ENCODE results near the gene EYS. TPM values are rescaled to one million over a fixed set of nuclear protein-coding genes. Genes with fewer than 3 reads are reported as not detected.

EYS gene
- total RNA-seq, 1 donor from 2014 or later = not detected

GRCh38 chr6:64782877-64783276 lies 924.1 kb downstream of the EYS start:
- no peaks in the 10 kb centered on the region for H3K27me3 ChIP-seq
- DNase-seq (ENCODE audit: low spot score in 2 of 2) = no peak
- no peaks in the 10 kb centered on the region for H3K4me1 ChIP-seq
- H3K4me3 ChIP-seq = no peak overlapping the region
- no peak for TF ChIP-seq CTCF (IDR thresholded peaks at IDR 0.05)
- intact Hi-C loops (cut with DNase I) = no loop called here
- no peaks in the 10 kb centered on the region for H3K9me3 ChIP-seq
- H3K36me3 ChIP-seq = no peaks in the 10 kb centered on the region
- H3K27ac ChIP-seq = no peak overlapping the region

- intact Hi-C loops (cut with DNase I) = no loop called here
- Histone ChIP-seq H3K9me3 (no peaks in the 10 kb centered on the region), H3K4me3 (no peak overlapping the region), H3K27ac (no peak overlapping the region), H3K4me1 (no peaks in the 10 kb centered on the region), H3K27me3 (no peaks in the 10 kb centered on the region), H3K36me3 (no peaks in the 10 kb centered on the region)
- no peak for TF ChIP-seq CTCF (IDR thresholded peaks at IDR 0.05)
- DNase-seq (ENCODE audit: low spot score in 2 of 2) = no peak
Observed at GRCh38 chr6:64777941-64778785, 928.9 kb downstream of the EYS start.

- Histone ChIP-seq H3K9me3 (no peaks in the 10 kb centered on the region), H3K27me3 (no peaks in the 10 kb centered on the region), H3K27ac (no peak overlapping the region), H3K4me1 (no peaks in the 10 kb centered on the region), H3K4me3 (no peak overlapping the region), H3K36me3 (no peaks in the 10 kb centered on the region)
- no peak for TF ChIP-seq CTCF (IDR thresholded peaks at IDR 0.05)
- intact Hi-C loops (cut with DNase I) = no loop called here
- no peak for DNase-seq (ENCODE audit: low spot score in 2 of 2)
Observed at GRCh38 chr6:64776359-64776758, 930.7 kb downstream of the EYS start.

- intact Hi-C loops (cut with DNase I) = no loop called here
- no peaks in the 10 kb centered on the region for H3K9me3 ChIP-seq
- no peaks in the 10 kb centered on the region for H3K36me3 ChIP-seq
- no peak overlapping the region for H3K4me3 ChIP-seq
- H3K4me1 ChIP-seq = no peaks in the 10 kb centered on the region
- H3K27me3 ChIP-seq = no peaks in the 10 kb centered on the region
- no peak overlapping the region for H3K27ac ChIP-seq
- no peak for TF ChIP-seq CTCF (IDR thresholded peaks at IDR 0.05)
- DNase-seq (ENCODE audit: low spot score in 2 of 2) = no peak
Observed at GRCh38 chr6:64774881-64775280, 932.1 kb downstream of the EYS start.

DNA sequence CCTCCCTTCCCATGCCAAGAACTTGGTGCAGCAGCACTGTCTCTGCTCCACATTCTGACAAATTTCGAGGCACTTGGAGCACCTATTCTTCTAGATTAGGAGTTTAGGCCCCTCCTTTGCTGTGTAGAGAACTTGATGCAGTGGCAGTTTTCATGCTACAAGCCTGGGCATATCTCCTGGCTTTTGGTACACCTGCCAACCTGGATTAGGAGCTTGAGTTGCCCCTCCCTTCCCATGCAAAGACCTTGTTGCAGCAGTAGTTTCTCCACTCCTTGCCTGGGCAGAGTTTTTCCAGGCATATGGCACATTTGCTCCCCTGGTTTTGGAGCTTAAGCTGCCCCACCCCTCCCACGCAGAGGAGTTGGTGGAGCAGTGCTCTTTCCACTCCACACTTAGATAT lies 956.1 kb downstream of the EYS start:
- intact Hi-C loops (cut with DNase I) = no loop called here
- Histone ChIP-seq H3K9me3 (no peaks in the 10 kb centered on the region), H3K27me3 (no peaks in the 10 kb centered on the region), H3K27ac (no peak overlapping the region), H3K36me3 (no peaks in the 10 kb centered on the region), H3K4me3 (no peak overlapping the region), H3K4me1 (no peaks in the 10 kb centered on the region)
- no peak for DNase-seq (ENCODE audit: low spot score in 2 of 2)
- no peak for TF ChIP-seq CTCF (IDR thresholded peaks at IDR 0.05)

Measured in ascending aorta (tissue), 2 donors.